Ascending aorta (tissue), 2 donors: ENCODE results near the gene UBE2R2. TPM values are rescaled to one million over a fixed set of nuclear protein-coding genes. Genes with fewer than 3 reads are reported as not detected.

ENCODE experiments used
- DNase-seq, 2 donors: peaks; one replicate each; pipeline ENCODE4 v3.0.0-alpha.2; 2019; ENCODE audit warnings: low spot score in 2 of 2
- H3K27ac ChIP-seq, 2 donors: fragments of 200-600 bp; sonication (generic); one replicate each; pipeline ENCODE4 v1.5.1; 2016 to 2017; ENCODE audit warnings: mild to moderate bottlenecking in 1 of 2
- H3K27me3 ChIP-seq: fragments of 200-600 bp; sonication (generic); one replicate; pipeline ENCODE4 v1.5.1; 2017
- H3K36me3 ChIP-seq, 2 donors: fragments of 200-600 bp; sonication (generic); one replicate each; pipeline ENCODE4 v1.5.1; 2016
- H3K4me1 ChIP-seq, 2 donors: fragments of 200-600 bp; sonication (generic); one replicate each; pipeline ENCODE4 v1.5.1; 2016 to 2017; ENCODE audit warnings: mild to moderate bottlenecking in 1 of 2
- H3K4me3 ChIP-seq, 2 donors: fragments of 200-600 bp; sonication (generic); one replicate each; pipeline ENCODE4 v1.5.1; 2016 to 2017; ENCODE audit warnings: mild to moderate bottlenecking in 1 of 2
- H3K9me3 ChIP-seq, 2 donors: fragments of 200-600 bp; sonication (generic); one replicate each; pipeline ENCODE4 v1.5.1; 2016
- CTCF ChIP-seq, 3 experiments: fragments of 200-600 bp in 2 of 3; fragments of 450-650 bp in 1 of 3; sonication (generic) in 2 of 3; IDR thresholded peaks; one replicate each; pipeline ENCODE4 v1.5.1; 2016 to 2019; ENCODE audit warnings: antibody characterized with exemption in 3 of 3, mild to moderate bottlenecking in 1 of 3, moderate library complexity in 1 of 3
- intact Hi-C: fragments of 100-400 bp; cut with DNase I; formaldehyde crosslinking; loops from one replicate; pipeline ENCODE4 v1.15.1; 2023
- total RNA-seq: library from RNA; depleted of rRNA; stranded (reverse); fragments of >200 nt; gene quantifications from one replicate; pipeline ENCODE4 v1.1.0, GENCODE V29; 2016

The UBE2R2 gene
- total RNA-seq, 1 donor from 2014 or later, result 7.2 TPM

GRCh38 chr9:33877727-33878489, 60.9 kb downstream of the UBE2R2 start:
- H3K4me3 ChIP-seq, result no peak overlapping the region
- intact Hi-C loops, result no loop called here
- no peak for DNase-seq
- H3K4me1 ChIP-seq, result peaks cover 0 to 11% of the 10 kb centered on the region in 2 donors
- no peaks in the 10 kb centered on the region for H3K9me3 ChIP-seq
- no peaks in the 10 kb centered on the region for H3K27me3 ChIP-seq
- no peak for TF ChIP-seq CTCF (IDR thresholded peaks at IDR 0.05)
- no peak overlapping the region for H3K27ac ChIP-seq
- no peaks in the 10 kb centered on the region for H3K36me3 ChIP-seq

GRCh38 chr9:33878691-33879366, 61.9 kb downstream of the UBE2R2 start:
- no peak for TF ChIP-seq CTCF (IDR thresholded peaks at IDR 0.05)
- H3K4me1 ChIP-seq, result peaks cover 0 to 11% of the 10 kb centered on the region in 2 donors
- DNase-seq, result no peak
- H3K27me3 ChIP-seq, result no peaks in the 10 kb centered on the region
- no peaks in the 10 kb centered on the region for H3K36me3 ChIP-seq
- no peaks in the 10 kb centered on the region for H3K9me3 ChIP-seq
- intact Hi-C loops, result no loop called here
- H3K27ac ChIP-seq, result no peak overlapping the region
- no peak overlapping the region for H3K4me3 ChIP-seq

GRCh38 chr9:33880211-33881089, 63.5 kb downstream of the UBE2R2 start:
- Histone ChIP-seq H3K4me1 (peaks cover 0 to 16% of the 10 kb centered on the region in 2 donors), H3K27me3 (no peaks in the 10 kb centered on the region), H3K27ac (no peak overlapping the region), H3K9me3 (no peaks in the 10 kb centered on the region), H3K36me3 (no peaks in the 10 kb centered on the region), H3K4me3 (no peak overlapping the region)
- TF ChIP-seq CTCF (IDR thresholded peaks at IDR 0.05), result no peak
- intact Hi-C loops, result no loop called here
- DNase-seq, result no peak

- H3K27ac ChIP-seq, result no peak overlapping the region
- H3K9me3 ChIP-seq, result no peaks in the 10 kb centered on the region
- no peak for DNase-seq
- H3K4me1 ChIP-seq, result peaks cover 0 to 16% of the 10 kb centered on the region in 2 donors
- intact Hi-C loops, result no loop called here
- H3K36me3 ChIP-seq, result no peaks in the 10 kb centered on the region
- no peak overlapping the region for H3K4me3 ChIP-seq
- H3K27me3 ChIP-seq, result no peaks in the 10 kb centered on the region
- TF ChIP-seq CTCF (IDR thresholded peaks at IDR 0.05), result no peak
These were observed 64.7 kb downstream of the UBE2R2 start for GRCh38 chr9:33881635-33882034.

GRCh38 chr9:33884856-33885701, 68.1 kb downstream of the UBE2R2 start:
- Histone ChIP-seq H3K36me3 (peaks cover 0 to 3% of the 10 kb centered on the region in 2 donors), H3K4me1 (peaks cover 0 to 14% of the 10 kb centered on the region in 2 donors), H3K27ac (no peak overlapping the region), H3K9me3 (no peaks in the 10 kb centered on the region), H3K27me3 (no peaks in the 10 kb centered on the region), H3K4me3 (no peak overlapping the region)
- no peak for DNase-seq
- intact Hi-C loops, result loop anchor here (5.0 kb wide), 1 partner anchor 37 kb away; no protein-coding TSS in a partner anchor
- TF ChIP-seq CTCF (IDR thresholded peaks at IDR 0.05), result no peak
